ENCODE results near the gene GTF3C5.
"Not testable (repeated sequence)": the region's sequence is repeated elsewhere in the genome, so short reads cannot be mapped to it uniquely, and the experiment has no call there.

DNA sequence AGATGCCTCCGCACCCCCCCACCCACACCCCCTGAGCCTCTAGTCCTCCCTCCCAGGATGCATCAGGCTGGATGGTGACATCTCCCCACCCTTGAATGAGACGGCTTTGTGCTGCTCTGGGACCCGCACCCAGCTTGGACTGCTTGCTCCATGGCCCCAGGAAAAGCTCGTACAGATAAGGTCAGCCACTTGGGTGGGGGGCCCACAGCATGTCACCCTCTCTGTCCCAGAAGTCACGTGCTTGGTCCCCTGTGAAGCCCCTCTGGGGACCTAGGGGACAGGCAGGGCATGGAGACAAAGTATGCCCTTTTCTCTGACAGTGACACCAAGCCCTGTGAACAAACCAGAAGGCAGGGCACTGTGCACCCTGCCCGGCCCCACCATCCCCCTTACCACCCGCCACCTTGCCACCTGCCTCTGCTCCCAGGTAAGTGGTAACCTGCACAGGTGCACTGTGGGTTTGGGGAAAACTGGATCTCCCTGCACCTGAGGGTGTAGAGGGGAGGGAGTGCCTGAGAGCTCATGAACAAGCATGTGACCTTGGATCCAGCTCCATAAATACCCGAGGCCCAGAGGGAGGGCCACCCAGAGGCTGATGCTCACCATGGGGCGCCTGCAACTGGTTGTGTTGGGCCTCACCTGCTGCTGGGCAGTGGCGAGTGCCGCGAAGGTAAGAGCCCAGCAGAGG is 51.3 kb downstream of the GTF3C5 start:
- TF ChIP-seq CTCF (IDR thresholded peaks at IDR 0.05; ENCODE audit: insufficient read depth, low read length, poor library complexity, severe bottlenecking); EZH2phosphoT487 (conservative IDR thresholded peaks at IDR 0.05; ENCODE audit: low read length): not testable (repeated sequence)

Data from SU-DHL-6 (cell line).